WTC11 (cell line): ENCODE results near the gene ETNK2. TPM values are rescaled to one million over a fixed set of nuclear protein-coding genes. Genes with fewer than 3 reads are reported as not detected.
"Not testable (repeated sequence)": the region's sequence is repeated elsewhere in the genome, so short reads cannot be mapped to it uniquely, and the experiment has no call there.

Source experiments
- ATAC-seq: fragments of 200-7000 bp; cut with Tn5 transposase; 2 replicates; pipeline ENCODE4 v1.10.0; 2021; ENCODE audit warnings: mild to moderate bottlenecking, moderate library complexity
- CTCF ChIA-PET: fragments of 300-600 bp; sonication (Branson Sonifier 250); formaldehyde crosslinking; loops from one replicate; lab custom pipeline; 2021; ENCODE audit warnings: antibody characterized with exemption; lab: Charles Lee
- POLR2A ChIA-PET: fragments of 350-600 bp; sonication (Branson Sonifier 250); formaldehyde crosslinking; loops from one replicate; lab custom pipeline; 2021; ENCODE audit warnings: antibody characterized with exemption; lab: Charles Lee
- DNase-seq: peaks from one replicate; pipeline ENCODE4 v3.0.0; 2021; ENCODE audit warnings: low spot score
- H3K27ac Mint-ChIP-seq: 2 replicates; pipeline ENCODE4 v1.8.0; 2021; ENCODE audit warnings: mixed read lengths
- H3K27me3 Mint-ChIP-seq: 2 replicates; pipeline ENCODE4 v1.8.0; 2021; ENCODE audit warnings: low read depth, mild to moderate bottlenecking, moderate library complexity, mixed read lengths
- H3K36me3 Mint-ChIP-seq: 2 replicates; pipeline ENCODE4 v1.8.0; 2021; ENCODE audit warnings: mixed read lengths
- H3K4me1 Mint-ChIP-seq: 2 replicates; pipeline ENCODE4 v1.8.0; 2022; ENCODE audit warnings: mixed read lengths
- H3K4me3 Mint-ChIP-seq: 2 replicates; pipeline ENCODE4 v1.8.0; 2021; ENCODE audit warnings: mild to moderate bottlenecking, moderate library complexity, mixed read lengths
- H3K9me3 Mint-ChIP-seq: 2 replicates; pipeline ENCODE4 v1.8.0; 2021; ENCODE audit warnings: mixed read lengths
- ATF1 ChIP-seq: sonication (generic); formaldehyde crosslinking; IDR thresholded peaks from 2 replicates; pipeline ENCODE4 v1.8.1; 2023; ENCODE audit warnings: mild to moderate bottlenecking, moderate library complexity, missing genetic modification reagents
- ELF4 ChIP-seq: sonication (generic); formaldehyde crosslinking; IDR thresholded peaks from 2 replicates; pipeline ENCODE4 v1.8.1; 2022; ENCODE audit warnings: low read depth, mild to moderate bottlenecking, moderate library complexity, missing genetic modification reagents
- HMGA2 ChIP-seq: fragments of 250-450 bp; sonication (Bioruptor Pico); IDR thresholded peaks from 2 replicates; pipeline ENCODE4 v1.4.0; 2021; ENCODE audit warnings: mild to moderate bottlenecking, moderate library complexity
- OVOL2 ChIP-seq: fragments of 250-450 bp; sonication (Bioruptor Pico); IDR thresholded peaks from 2 replicates; pipeline ENCODE4 v1.9.0; 2021; ENCODE audit warnings: mild to moderate bottlenecking, borderline replicate concordance
- RORB ChIP-seq: fragments of 250-450 bp; sonication (Bioruptor Pico); IDR thresholded peaks from 2 replicates; pipeline ENCODE4 v1.9.0; 2021; ENCODE audit warnings: mild to moderate bottlenecking
- SMAD3 ChIP-seq: sonication (generic); formaldehyde crosslinking; IDR thresholded peaks from 2 replicates; pipeline ENCODE4 v1.8.0; 2022; ENCODE audit warnings: missing genetic modification reagents, mild to moderate bottlenecking, borderline replicate concordance
- TEAD1 ChIP-seq: sonication (generic); formaldehyde crosslinking; IDR thresholded peaks from 2 replicates; pipeline ENCODE4 v1.8.0; 2022; ENCODE audit warnings: mild to moderate bottlenecking, missing genetic modification reagents
- ZNF121 ChIP-seq: sonication (generic); formaldehyde crosslinking; IDR thresholded peaks from 2 replicates; pipeline ENCODE4 v1.8.0; 2023; ENCODE audit warnings: missing genetic modification reagents
- ZNF671 ChIP-seq: fragments of 250-450 bp; sonication (Bioruptor Pico); IDR thresholded peaks from 2 replicates; pipeline ENCODE4 v1.8.0; 2021; ENCODE audit warnings: mild to moderate bottlenecking
- total RNA-seq: library from RNA; stranded (reverse); gene quantifications from 3 replicates; pipeline ENCODE4 v1.2.3, GENCODE V29; 2021
- TF ChIP-seq, protein P1 (sequence below): fragments of 250-450 bp; sonication (Bioruptor Pico); conservative IDR thresholded peaks from 2 replicates; pipeline ENCODE4 v1.9.0; 2021; ENCODE audit warnings: mild to moderate bottlenecking
- TF ChIP-seq, protein P2 (sequence below): sonication (generic); formaldehyde crosslinking; IDR thresholded peaks from 2 replicates; pipeline ENCODE4 v1.8.1; 2022; ENCODE audit warnings: low read depth, missing genetic modification reagents, borderline replicate concordance
- TF ChIP-seq, protein P3 (sequence below): sonication (generic); formaldehyde crosslinking; IDR thresholded peaks from 2 replicates; pipeline ENCODE4 v1.8.1; 2022; ENCODE audit warnings: missing genetic modification reagents, borderline replicate concordance
- TF ChIP-seq, protein P4 (sequence below): sonication (generic); formaldehyde crosslinking; IDR thresholded peaks from 2 replicates; pipeline ENCODE4 v1.8.1; 2023; ENCODE audit warnings: mild to moderate bottlenecking, moderate library complexity, missing genetic modification reagents
- TF ChIP-seq, protein P5 (sequence below): sonication (generic); formaldehyde crosslinking; IDR thresholded peaks from 2 replicates; pipeline ENCODE4 v1.8.1; 2023; ENCODE audit warnings: mild to moderate bottlenecking, missing genetic modification reagents, moderate library complexity
- TF ChIP-seq, protein P6 (sequence below): sonication (generic); formaldehyde crosslinking; IDR thresholded peaks from 2 replicates; pipeline ENCODE4 v1.8.0; 2023; ENCODE audit warnings: mild to moderate bottlenecking, missing genetic modification reagents

ETNK2 gene
- total RNA-seq, 1 experiment from 2014 or later: 19.7 TPM

DNA sequence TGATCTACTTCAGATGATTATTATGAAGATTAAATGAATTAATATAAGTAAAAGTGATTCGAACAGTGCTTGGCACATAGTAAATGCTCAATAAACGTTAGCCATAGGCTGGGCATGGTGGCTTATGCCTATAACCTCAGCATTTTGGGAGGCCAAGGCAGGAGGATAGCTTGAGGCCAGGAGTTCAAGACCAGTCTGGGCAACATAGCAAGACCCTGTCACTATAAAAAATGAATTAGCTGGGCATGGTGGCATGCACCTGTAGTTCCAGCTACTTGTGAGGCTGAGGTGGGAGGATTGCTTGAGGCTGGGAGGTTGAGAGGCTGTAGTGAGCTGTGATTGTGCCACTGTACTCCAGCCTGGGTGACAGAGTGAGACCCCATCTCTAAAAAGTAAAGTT, 52.1 kb downstream of the ETNK2 start:
- peaks cover 77% of the 10 kb centered on the region for H3K4me1 Mint-ChIP-seq
- H3K27me3 Mint-ChIP-seq, H3K9me3 Mint-ChIP-seq, H3K4me3 Mint-ChIP-seq, DNase-seq, ATAC-seq, H3K36me3 Mint-ChIP-seq, H3K27ac Mint-ChIP-seq: not testable (repeated sequence)
- peak; percentile 93 for TF ChIP-seq ZNF121 (CRISPR knock-in tag)
- CTCF ChIA-PET: interaction anchor here (0.6 kb wide), 2 partner anchors 226 to 397 kb away, joined by 3 to 4 read pairs; no protein-coding TSS in a partner anchor
- POLR2A ChIA-PET: interaction anchor here (0.7 to 1.3 kb wide), 3 partner anchors 8 to 27 kb away, joined by 3 to 7 read pairs (median 4); partner anchors contain the start of gene SOX13

DNA sequence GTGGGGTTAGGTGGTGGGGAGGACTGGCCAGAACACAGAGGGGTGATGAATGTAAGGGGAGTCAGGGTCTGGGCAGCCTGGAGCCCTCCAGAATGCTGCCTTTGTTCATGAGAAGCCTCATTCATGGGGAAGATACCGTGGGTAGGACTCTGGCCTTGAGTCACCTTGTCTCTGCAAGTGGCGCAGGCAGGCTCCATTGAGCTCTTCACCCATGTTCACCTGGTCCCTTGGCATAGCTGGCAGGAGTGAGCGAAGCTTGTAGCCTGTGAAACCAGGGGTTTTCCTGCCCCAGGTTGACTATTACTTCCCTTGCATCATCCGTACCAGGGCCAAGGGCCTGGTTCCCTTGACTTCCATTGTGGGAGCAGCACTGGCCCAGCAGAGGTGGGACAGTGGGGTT, 53.2 kb downstream of the ETNK2 start:
- peaks cover 77% of the 10 kb centered on the region for H3K4me1 Mint-ChIP-seq
- no peaks in the 10 kb centered on the region for H3K9me3 Mint-ChIP-seq
- H3K27me3 Mint-ChIP-seq: no peaks in the 10 kb centered on the region
- TF ChIP-seq, protein P1, sequence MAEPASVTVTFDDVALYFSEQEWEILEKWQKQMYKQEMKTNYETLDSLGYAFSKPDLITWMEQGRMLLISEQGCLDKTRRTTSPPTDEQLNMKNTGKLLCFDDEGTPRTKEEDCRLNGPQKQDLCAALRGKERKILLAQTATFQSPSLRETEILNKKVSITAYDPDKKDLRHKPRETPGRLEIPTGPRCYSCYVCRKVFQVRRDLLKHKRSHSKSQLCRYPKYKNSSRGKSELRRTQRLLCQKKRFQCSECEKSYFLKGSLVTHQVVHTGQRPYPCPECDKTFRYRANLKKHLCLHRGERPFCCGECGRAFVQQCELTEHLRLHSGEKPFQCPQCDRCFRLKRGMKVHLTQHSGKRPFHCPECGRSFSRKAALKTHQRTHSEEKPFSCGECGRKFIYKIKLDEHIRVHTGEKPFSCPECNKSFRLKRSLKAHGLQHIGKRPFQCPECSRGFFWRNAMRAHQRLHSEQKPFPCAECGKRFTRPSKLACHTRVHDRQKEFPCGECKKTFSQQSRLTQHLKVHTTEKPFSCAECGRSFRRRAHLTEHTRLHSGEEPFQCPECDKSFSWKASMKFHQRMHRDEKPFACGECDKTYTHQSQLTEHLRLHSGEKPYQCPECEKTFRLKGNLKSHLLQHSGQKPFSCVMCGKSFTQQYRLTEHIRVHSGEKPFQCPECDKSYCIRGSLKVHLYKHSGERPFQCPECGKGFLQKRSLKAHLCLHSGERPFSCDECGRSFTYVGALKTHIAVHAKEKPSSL (CRISPR knock-in tag): no peak
- TF ChIP-seq, protein P2, sequence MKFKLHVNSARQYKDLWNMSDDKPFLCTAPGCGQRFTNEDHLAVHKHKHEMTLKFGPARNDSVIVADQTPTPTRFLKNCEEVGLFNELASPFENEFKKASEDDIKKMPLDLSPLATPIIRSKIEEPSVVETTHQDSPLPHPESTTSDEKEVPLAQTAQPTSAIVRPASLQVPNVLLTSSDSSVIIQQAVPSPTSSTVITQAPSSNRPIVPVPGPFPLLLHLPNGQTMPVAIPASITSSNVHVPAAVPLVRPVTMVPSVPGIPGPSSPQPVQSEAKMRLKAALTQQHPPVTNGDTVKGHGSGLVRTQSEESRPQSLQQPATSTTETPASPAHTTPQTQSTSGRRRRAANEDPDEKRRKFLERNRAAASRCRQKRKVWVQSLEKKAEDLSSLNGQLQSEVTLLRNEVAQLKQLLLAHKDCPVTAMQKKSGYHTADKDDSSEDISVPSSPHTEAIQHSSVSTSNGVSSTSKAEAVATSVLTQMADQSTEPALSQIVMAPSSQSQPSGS (CRISPR knock-in tag): no peak
- no peak for TF ChIP-seq TEAD1 (CRISPR knock-in tag)
- no peak for TF ChIP-seq SMAD3 (CRISPR knock-in tag)
- no peak for TF ChIP-seq ZNF671 (CRISPR knock-in tag)
- TF ChIP-seq ELF4 (CRISPR knock-in tag): no peak
- TF ChIP-seq, protein P3, sequence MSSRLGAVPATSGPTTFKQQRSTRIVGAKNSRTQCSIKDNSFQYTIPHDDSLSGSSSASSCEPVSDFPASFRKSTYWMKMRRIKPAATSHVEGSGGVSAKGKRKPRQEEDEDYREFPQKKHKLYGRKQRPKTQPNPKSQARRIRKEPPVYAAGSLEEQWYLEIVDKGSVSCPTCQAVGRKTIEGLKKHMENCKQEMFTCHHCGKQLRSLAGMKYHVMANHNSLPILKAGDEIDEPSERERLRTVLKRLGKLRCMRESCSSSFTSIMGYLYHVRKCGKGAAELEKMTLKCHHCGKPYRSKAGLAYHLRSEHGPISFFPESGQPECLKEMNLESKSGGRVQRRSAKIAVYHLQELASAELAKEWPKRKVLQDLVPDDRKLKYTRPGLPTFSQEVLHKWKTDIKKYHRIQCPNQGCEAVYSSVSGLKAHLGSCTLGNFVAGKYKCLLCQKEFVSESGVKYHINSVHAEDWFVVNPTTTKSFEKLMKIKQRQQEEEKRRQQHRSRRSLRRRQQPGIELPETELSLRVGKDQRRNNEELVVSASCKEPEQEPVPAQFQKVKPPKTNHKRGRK (CRISPR knock-in tag): no peak
- TF ChIP-seq OVOL2 (CRISPR knock-in tag): no peak
- TF ChIP-seq, protein P4, sequence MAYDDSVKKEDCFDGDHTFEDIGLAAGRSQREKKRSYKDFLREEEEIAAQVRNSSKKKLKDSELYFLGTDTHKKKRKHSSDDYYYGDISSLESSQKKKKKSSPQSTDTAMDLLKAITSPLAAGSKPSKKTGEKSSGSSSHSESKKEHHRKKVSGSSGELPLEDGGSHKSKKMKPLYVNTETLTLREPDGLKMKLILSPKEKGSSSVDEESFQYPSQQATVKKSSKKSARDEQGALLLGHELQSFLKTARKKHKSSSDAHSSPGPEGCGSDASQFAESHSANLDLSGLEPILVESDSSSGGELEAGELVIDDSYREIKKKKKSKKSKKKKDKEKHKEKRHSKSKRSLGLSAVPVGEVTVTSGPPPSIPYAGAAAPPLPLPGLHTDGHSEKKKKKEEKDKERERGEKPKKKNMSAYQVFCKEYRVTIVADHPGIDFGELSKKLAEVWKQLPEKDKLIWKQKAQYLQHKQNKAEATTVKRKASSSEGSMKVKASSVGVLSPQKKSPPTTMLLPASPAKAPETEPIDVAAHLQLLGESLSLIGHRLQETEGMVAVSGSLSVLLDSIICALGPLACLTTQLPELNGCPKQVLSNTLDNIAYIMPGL (CRISPR knock-in tag): no peak
- TF ChIP-seq, protein P5, sequence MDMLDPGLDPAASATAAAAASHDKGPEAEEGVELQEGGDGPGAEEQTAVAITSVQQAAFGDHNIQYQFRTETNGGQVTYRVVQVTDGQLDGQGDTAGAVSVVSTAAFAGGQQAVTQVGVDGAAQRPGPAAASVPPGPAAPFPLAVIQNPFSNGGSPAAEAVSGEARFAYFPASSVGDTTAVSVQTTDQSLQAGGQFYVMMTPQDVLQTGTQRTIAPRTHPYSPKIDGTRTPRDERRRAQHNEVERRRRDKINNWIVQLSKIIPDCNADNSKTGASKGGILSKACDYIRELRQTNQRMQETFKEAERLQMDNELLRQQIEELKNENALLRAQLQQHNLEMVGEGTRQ (CRISPR knock-in tag): no peak
- no peak for ATAC-seq
- peak overlapping the region; percentile 53 for H3K27ac Mint-ChIP-seq
- ChIA-PET POLR2A (interaction anchor here (1.2 kb wide), 1 partner anchor 19 kb away, joined by 3 read pairs; no protein-coding TSS in a partner anchor), CTCF (interaction anchor here (0.7 to 1.0 kb wide), 4 partner anchors 9 to 424 kb away, joined by 3 read pairs; no protein-coding TSS in a partner anchor)
- no peak overlapping the region for H3K4me3 Mint-ChIP-seq
- no peaks in the 10 kb centered on the region for H3K36me3 Mint-ChIP-seq
- DNase-seq: no peak

DNA sequence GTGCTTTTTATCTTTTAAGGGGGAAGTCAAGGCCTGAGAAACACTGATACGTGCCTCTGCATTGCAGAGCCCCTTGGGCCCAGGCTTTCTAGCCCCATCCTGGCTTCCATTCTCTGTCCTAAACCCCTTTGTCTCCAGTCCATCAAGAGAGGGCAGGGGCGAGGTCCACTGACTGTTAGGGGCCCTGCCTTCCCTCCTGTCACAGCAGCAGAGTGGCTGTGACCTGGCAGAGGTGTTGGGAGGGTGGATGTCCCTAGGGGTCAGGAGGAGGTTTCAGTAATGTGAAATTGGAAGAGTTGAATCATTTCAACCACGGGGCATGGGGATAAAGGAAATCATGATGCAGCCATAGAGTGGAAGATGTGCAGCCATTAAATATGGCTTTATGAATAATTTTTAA, 54.9 kb downstream of the ETNK2 start:
- no peak for ATAC-seq
- Mint-ChIP-seq H3K9me3 (no peaks in the 10 kb centered on the region), H3K4me3 (no peak overlapping the region), H3K36me3 (no peaks in the 10 kb centered on the region), H3K4me1 (peaks cover 75% of the 10 kb centered on the region)
- no peak for DNase-seq
- TF ChIP-seq, protein P6, sequence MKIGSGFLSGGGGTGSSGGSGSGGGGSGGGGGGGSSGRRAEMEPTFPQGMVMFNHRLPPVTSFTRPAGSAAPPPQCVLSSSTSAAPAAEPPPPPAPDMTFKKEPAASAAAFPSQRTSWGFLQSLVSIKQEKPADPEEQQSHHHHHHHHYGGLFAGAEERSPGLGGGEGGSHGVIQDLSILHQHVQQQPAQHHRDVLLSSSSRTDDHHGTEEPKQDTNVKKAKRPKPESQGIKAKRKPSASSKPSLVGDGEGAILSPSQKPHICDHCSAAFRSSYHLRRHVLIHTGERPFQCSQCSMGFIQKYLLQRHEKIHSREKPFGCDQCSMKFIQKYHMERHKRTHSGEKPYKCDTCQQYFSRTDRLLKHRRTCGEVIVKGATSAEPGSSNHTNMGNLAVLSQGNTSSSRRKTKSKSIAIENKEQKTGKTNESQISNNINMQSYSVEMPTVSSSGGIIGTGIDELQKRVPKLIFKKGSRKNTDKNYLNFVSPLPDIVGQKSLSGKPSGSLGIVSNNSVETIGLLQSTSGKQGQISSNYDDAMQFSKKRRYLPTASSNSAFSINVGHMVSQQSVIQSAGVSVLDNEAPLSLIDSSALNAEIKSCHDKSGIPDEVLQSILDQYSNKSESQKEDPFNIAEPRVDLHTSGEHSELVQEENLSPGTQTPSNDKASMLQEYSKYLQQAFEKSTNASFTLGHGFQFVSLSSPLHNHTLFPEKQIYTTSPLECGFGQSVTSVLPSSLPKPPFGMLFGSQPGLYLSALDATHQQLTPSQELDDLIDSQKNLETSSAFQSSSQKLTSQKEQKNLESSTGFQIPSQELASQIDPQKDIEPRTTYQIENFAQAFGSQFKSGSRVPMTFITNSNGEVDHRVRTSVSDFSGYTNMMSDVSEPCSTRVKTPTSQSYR (CRISPR knock-in tag): no peak
- TF ChIP-seq HMGA2 (CRISPR knock-in tag) (no peak), ZNF121 (CRISPR knock-in tag) (no peak), RORB (CRISPR knock-in tag) (no peak), ATF1 (no peak)
- TF ChIP-seq, protein P3 (CRISPR knock-in tag): 0 out of 2 replicates have a peak, but pooled peaks have one; percentile 12
- TF ChIP-seq, all 79 proteins: peak for 1
- H3K27ac Mint-ChIP-seq: peak overlapping the region; percentile 61
- H3K27me3 Mint-ChIP-seq: no peaks in the 10 kb centered on the region
- CTCF ChIA-PET: no interaction called here
- POLR2A ChIA-PET: no interaction called here
